Fibroblast of villous mesenchyme (primary cell): ENCODE measurements around the gene VAMP1. TPM values are rescaled to one million over a fixed set of nuclear protein-coding genes. Genes with fewer than 3 reads are reported as not detected.

Experiments
- DNase-seq: peaks from one replicate; pipeline ENCODE4 v3.0.0-alpha.2; 2010; ENCODE audit warnings: low read depth
- H3K4me3 ChIP-seq: 2 replicates; pipeline ENCODE4 v1.5.1; 2011; ENCODE audit warnings: low read depth, mild to moderate bottlenecking, low read length
- total RNA-seq: library from RNA; depleted of rRNA; stranded (reverse); fragments of >200 nt; gene quantifications from 2 replicates; pipeline ENCODE4 v1.2.3, GENCODE V29; 2012
- TF ChIP-seq, protein P1 (sequence below): IDR thresholded peaks from 2 replicates; pipeline ENCODE4 v1.5.1; 2012; ENCODE audit warnings: low read depth, mild to moderate bottlenecking, low read length; ENCODE audit not compliant: insufficient read depth

The VAMP1 gene
- total RNA-seq, 1 donor = 13.4 TPM

DNA sequence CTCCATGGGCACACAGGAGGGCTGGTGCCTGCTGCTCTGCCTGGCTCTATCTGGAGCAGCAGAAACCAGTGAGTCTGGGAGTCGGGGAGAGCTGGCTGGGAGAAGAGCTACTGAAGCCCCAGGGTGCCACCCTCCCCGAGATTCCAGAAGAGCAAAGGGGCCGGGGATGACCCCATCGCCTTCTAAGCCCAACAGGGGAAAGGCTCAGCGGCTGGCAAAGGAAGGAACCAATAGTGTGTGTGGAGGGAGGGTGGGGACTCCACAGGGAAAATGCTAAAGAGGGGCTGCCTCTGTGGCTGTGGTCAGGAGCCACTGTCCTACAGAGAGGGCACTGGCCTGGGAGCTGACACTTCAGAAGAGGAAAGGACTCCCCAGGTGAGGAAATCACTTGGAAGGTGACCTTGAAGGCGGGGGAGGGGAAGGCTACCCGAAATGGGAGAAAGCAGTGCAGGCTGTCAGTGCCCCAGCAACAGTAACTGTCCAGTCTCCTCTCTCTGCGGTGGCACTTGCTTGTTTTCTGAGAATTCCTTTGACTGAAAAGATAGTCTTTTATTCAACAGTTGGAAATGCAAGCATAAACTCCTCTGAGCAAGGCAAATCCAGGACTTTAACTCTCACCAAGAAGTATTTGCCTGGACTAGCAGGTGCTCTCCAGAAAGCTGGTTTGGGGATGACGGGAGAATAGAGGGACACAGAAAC lies 18.1 kb downstream of the VAMP1 start:
- H3K4me3 ChIP-seq = peak overlapping the region; percentile 81
- DNase-seq = no peak
- TF ChIP-seq, protein P1, sequence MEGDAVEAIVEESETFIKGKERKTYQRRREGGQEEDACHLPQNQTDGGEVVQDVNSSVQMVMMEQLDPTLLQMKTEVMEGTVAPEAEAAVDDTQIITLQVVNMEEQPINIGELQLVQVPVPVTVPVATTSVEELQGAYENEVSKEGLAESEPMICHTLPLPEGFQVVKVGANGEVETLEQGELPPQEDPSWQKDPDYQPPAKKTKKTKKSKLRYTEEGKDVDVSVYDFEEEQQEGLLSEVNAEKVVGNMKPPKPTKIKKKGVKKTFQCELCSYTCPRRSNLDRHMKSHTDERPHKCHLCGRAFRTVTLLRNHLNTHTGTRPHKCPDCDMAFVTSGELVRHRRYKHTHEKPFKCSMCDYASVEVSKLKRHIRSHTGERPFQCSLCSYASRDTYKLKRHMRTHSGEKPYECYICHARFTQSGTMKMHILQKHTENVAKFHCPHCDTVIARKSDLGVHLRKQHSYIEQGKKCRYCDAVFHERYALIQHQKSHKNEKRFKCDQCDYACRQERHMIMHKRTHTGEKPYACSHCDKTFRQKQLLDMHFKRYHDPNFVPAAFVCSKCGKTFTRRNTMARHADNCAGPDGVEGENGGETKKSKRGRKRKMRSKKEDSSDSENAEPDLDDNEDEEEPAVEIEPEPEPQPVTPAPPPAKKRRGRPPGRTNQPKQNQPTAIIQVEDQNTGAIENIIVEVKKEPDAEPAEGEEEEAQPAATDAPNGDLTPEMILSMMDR = no peak

DNA sequence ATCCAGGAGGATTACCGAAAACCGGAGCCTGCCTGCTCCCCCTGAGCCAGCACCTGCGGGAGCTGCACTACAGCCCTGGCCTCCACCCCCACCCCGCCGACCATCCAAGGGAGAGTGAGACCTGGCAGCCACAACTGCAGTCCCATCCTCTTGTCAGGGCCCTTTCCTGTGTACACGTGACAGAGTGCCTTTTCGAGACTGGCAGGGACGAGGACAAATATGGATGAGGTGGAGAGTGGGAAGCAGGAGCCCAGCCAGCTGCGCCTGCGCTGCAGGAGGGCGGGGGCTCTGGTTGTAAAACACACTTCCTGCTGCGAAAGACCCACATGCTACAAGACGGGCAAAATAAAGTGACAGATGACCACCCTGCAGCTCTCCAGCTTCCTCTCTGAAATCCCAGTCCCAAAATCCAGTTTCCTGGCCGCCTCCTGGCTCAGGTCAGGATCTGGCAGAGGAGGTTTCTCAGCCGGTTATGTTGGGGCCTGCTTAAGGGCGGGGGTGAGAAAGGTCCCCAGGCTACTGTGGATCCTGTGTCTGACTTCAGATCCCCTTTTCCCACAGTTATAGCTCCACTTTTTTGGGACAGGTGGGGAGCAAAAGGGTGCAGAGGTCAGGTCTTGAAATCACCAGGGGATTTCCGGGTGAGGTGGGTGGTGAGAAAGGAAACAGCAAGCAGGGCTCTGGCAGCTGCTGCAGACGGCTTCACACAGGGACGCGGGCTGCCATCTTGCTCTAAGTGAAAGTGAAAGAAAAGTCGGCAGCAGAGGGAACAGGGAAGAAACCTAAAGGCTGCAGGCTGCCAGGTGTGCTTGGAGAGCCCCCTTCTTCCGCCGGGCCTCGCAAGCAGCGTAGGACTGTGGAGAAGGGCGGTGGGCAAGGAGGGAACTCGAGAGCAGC lies 18.9 kb downstream of the VAMP1 start, which contains the start of gene TAPBPL:
Gene TAPBPL (plus strand): TSS at position 695 of the 897 bp plus-strand sequence. CDS start 207 bp downstream, outside the sequence.
- H3K4me3 ChIP-seq = peak within 1 kb of the TSS; percentile 81
- peak; percentile 86 for DNase-seq
- TF ChIP-seq, protein P1 = no peak

GRCh38 chr12:6450869-6451347 lies 19.6 kb downstream of the VAMP1 start:
- TF ChIP-seq, protein P1 = no peak
- DNase-seq = no peak
- H3K4me3 ChIP-seq = peak overlapping the region; percentile 81

- peak; percentile 59 for DNase-seq
- H3K4me3 ChIP-seq = peak overlapping the region; percentile 81
- TF ChIP-seq, protein P1 = no peak
Measured at GRCh38 chr12:6450091-6450868, 20.2 kb downstream of the VAMP1 start.

DNA sequence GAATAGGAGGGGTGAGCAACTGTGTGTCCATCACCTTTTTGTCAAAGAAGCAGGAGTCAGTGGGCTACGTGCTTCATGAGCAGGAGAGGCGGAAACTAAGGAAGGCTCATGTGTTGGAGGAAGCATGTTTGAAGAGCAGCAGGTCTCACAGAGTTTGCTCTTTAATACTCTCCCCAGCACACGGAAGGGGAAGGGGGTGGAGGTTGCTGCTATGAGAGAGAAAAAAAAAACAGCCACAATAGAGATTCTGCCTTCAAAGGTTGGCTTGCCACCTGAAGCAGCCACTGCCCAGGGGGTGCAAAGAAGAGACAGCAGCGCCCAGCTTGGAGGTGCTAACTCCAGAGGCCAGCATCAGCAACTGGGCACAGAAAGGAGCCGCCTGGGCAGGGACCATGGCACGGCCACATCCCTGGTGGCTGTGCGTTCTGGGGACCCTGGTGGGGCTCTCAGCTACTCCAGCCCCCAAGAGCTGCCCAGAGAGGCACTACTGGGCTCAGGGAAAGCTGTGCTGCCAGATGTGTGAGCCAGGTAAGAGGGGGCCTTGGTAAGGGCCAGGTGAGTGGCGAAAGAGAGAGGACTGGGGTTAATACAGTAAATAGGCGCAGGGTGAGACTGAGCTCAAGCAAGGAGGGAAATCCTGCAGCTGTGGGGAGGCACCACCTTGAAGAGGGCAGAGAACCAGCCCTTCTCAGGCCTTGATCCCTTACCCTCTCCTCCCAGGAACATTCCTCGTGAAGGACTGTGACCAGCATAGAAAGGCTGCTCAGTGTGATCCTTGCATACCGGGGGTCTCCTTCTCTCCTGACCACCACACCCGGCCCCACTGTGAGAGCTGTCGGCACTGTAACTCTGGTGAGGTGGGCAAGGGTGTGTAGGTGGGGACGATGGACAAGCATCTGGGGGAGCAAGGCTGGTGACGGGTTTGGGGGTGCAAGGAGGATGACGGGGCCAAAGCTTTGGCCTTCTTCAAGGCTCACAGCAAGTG lies 25.5 kb downstream of the VAMP1 start, which contains the start of gene CD27:
Gene CD27 (plus strand): TSS at position 252 of the 985 bp plus-strand sequence. CDS start 141 bp downstream, at position 393.
- TF ChIP-seq, protein P1 = no peak
- no peak for DNase-seq
- H3K4me3 ChIP-seq = no peak within 1 kb of the TSS
